Ovary (tissue), 9 donors: ENCODE results near the gene MRPS17. TPM values are rescaled to one million over a fixed set of nuclear protein-coding genes. Genes with fewer than 3 reads are reported as not detected.

Source experiments
- DNase-seq, 5 donors: peaks; one replicate each; pipeline ENCODE4 v3.0.0-alpha.2; 2019 to 2020
- H3K27ac ChIP-seq, 2 donors: fragments of 200-600 bp; one replicate each; pipeline versions ENCODE4 v1.5.1 to v1.8.0; 2019 to 2022
- H3K27me3 ChIP-seq: fragments of 200-600 bp; one replicate; pipeline ENCODE4 v1.8.0; 2022
- H3K36me3 ChIP-seq: fragments of 200-600 bp; sonication (generic); one replicate; pipeline ENCODE4 v1.5.1; 2019
- H3K4me1 ChIP-seq: one replicate; pipeline ENCODE4 v1.8.1; 2013; ENCODE audit warnings: mild to moderate bottlenecking, moderate library complexity; ENCODE audit not compliant: insufficient read depth
- H3K4me3 ChIP-seq: fragments of 200-600 bp; sonication (generic); one replicate; pipeline ENCODE4 v1.5.1; 2017
- H3K9me3 ChIP-seq, 2 donors: fragments of 200-600 bp in 1 of 2; sonication (generic) in 1 of 2; one replicate each; pipeline versions ENCODE4 v1.5.1 to v1.8.1; 2013 to 2019; ENCODE audit warnings: mild to moderate bottlenecking in 1 of 2, moderate library complexity in 1 of 2
- CTCF ChIP-seq, 3 donors: fragments of 450-650 bp in 2 of 3; fragments of 200-600 bp in 1 of 3; IDR thresholded peaks; one replicate each; pipeline versions ENCODE4 v1.5.1 to v1.8.0; 2016 to 2022; ENCODE audit warnings: antibody characterized with exemption in 3 of 3, mild to moderate bottlenecking in 1 of 3
- EP300 ChIP-seq: sonication (generic); formaldehyde crosslinking; IDR thresholded peaks from one replicate; pipeline ENCODE4 v1.6.1; 2017; ENCODE audit warnings: antibody characterized with exemption
- POLR2A ChIP-seq: fragments of 450-650 bp; IDR thresholded peaks from one replicate; pipeline ENCODE4 v1.6.1; 2017; ENCODE audit warnings: antibody characterized with exemption, mild to moderate bottlenecking, moderate library complexity
- WGBS, 3 donors: extraction: QIAGEN DNeasy Blood & Tissue Kit in 1 of 3; methylation state at CpG; one replicate each; pipeline versions ENCODE4 v1.1.5 to v1.1.7; 2013 to 2017; 5-methylcytosine and 5-hydroxymethylcytosine counted together
- intact Hi-C, 4 donors: fragments of 100-400 bp; cut with DNase I; formaldehyde crosslinking; loops; one replicate each; pipeline versions ENCODE4 v1.11.0 to v1.15.1; 2022 to 2023
- polyA plus RNA-seq, 2 donors: library from polyadenylated mRNA; stranded (reverse); fragments of 200-250 nt in 1 of 2; fragments of 350-450 nt in 1 of 2; fragmentation: Illumina TruSeq in 1 of 2; extraction: RNeasy Lipid Tissue Mini Kit (QIAGEN cat#74804) in 1 of 2; gene quantifications; one replicate each; pipeline ENCODE4 v1.2.3, GENCODE V29; 2013 to 2014
- total RNA-seq, 7 donors: library from RNA; depleted of rRNA in 2 of 7; stranded (reverse); fragments of >200 nt in 2 of 7; fragmentation: NEBNext Ultra II Directional in 3 of 7; extraction: Animal tissue kit (Norgen Biotek cat#: 25700) in 3 of 7; gene quantifications; one replicate each; pipeline versions ENCODE4 v1.1.0 to v1.2.4, GENCODE V29; 2016 to 2023
- donor health status: DM: no; HTN: no; CAD: no; lungs with moderate emphysema.
- donor health status: DM: no; HTN: no; CAD: no.
- donor health status: Bipolar disorder and iron deficiency.
- donor health status: DM: yes; HTN: yes; CAD: no.
- donor health status: DM: no; HTN: no; CAD: no.
- donor health status: DM: yes; HTN: yes; CAD: no.

The MRPS17 gene
- total and polyA plus RNA-seq, 9 donors = 4.7 to 18.9 (median 11.4) TPM

GRCh38 chr7:55969391-55969790, 17.7 kb downstream of the MRPS17 start:
- no peak for DNase-seq
- Histone ChIP-seq H3K4me3 (no peak overlapping the region), H3K36me3 (no peaks in the 10 kb centered on the region), H3K27me3 (no peaks in the 10 kb centered on the region), H3K27ac (no peak overlapping the region), H3K9me3 (no peaks in the 10 kb centered on the region), H3K4me1 (peaks cover 5% of the 10 kb centered on the region)
- intact Hi-C loops = loop anchor here in 2 of 4 donors (10.0 kb wide), 3 partner anchors 85 to 325 kb away; partner anchors contain the start of gene ZNF713 (in 1 of the 2)
- 90 to 91% (median 91%) methylated on average over 11 of the region's 11 CpGs for WGBS, 3 donors
- TF ChIP-seq CTCF (IDR thresholded peaks at IDR 0.05) (no peak), EP300 (no peak), POLR2A (no peak)

GRCh38 chr7:55970561-55970960, 18.9 kb downstream of the MRPS17 start:
- intact Hi-C loops = no loop called here
- no peak for DNase-seq
- Histone ChIP-seq H3K4me1 (peaks cover 5% of the 10 kb centered on the region), H3K4me3 (no peak overlapping the region), H3K27ac (no peak overlapping the region), H3K36me3 (no peaks in the 10 kb centered on the region), H3K27me3 (no peaks in the 10 kb centered on the region), H3K9me3 (no peaks in the 10 kb centered on the region)
- TF ChIP-seq POLR2A (no peak), EP300 (no peak), CTCF (IDR thresholded peaks at IDR 0.05) (no peak)
- WGBS, 3 donors = 78 to 93% (median 92%) methylated on average over 7 of the region's 7 CpGs

GRCh38 chr7:55970978-55971377, 19.3 kb downstream of the MRPS17 start:
- Histone ChIP-seq H3K4me3 (no peak overlapping the region), H3K36me3 (no peaks in the 10 kb centered on the region), H3K4me1 (peaks cover 2% of the 10 kb centered on the region), H3K27me3 (no peaks in the 10 kb centered on the region), H3K27ac (no peak overlapping the region), H3K9me3 (no peaks in the 10 kb centered on the region)
- DNase-seq = no peak
- TF ChIP-seq POLR2A (no peak), CTCF (IDR thresholded peaks at IDR 0.05) (no peak), EP300 (no peak)
- WGBS, 3 donors = 68 to 80% (median 74%) methylated on average over 8 of the region's 8 CpGs
- intact Hi-C loops = no loop called here

GRCh38 chr7:55973747-55974250, 22.1 kb downstream of the MRPS17 start:
- WGBS, 3 donors = 96 to 98% (median 97%) methylated on average over 7 of the region's 7 CpGs
- Histone ChIP-seq H3K4me3 (no peak overlapping the region), H3K9me3 (no peaks in the 10 kb centered on the region), H3K27me3 (no peaks in the 10 kb centered on the region), H3K27ac (no peak overlapping the region), H3K4me1 (peaks cover under 1% of the 10 kb centered on the region), H3K36me3 (no peaks in the 10 kb centered on the region)
- intact Hi-C loops = no loop called here
- no peak for TF ChIP-seq EP300
- no peak for TF ChIP-seq POLR2A
- TF ChIP-seq CTCF (IDR thresholded peaks at IDR 0.05) = no peak
- DNase-seq = no peak
